Activated T-cell treated with anti-CD3 and anti-CD28 coated beads for 24 hours (primary cell): Measurements from ENCODE around the gene PPIL4.

Experiments
- DNase-seq: peaks from one replicate; pipeline ENCODE4 v3.0.0-alpha.2; 2020; ENCODE audit warnings: low read depth

PPIL4 gene

GRCh38 chr6:149459761-149460160 is 86.1 kb downstream of the PPIL4 start:
- no peak for DNase-seq

- no peak for DNase-seq
Measured at GRCh38 chr6:149458806-149459205, 87.0 kb downstream of the PPIL4 start.

GRCh38 chr6:149458196-149458595 is 87.6 kb downstream of the PPIL4 start:
- no peak for DNase-seq

- DNase-seq, result no peak
Measured at GRCh38 chr6:149457316-149457884, 88.4 kb downstream of the PPIL4 start.

GRCh38 chr6:149456311-149457021 is 89.4 kb downstream of the PPIL4 start:
- no peak for DNase-seq

- no peak for DNase-seq
Measured at GRCh38 chr6:149455031-149455732, 90.7 kb downstream of the PPIL4 start.
